Stimulated activated CD8-positive, alpha-beta memory T cell treated with anti-CD3 and anti-CD28 coated beads, Interleukin-2, amount 100 ng/mL, for 48 hours (primary cell): ENCODE measurements around the gene REEP1.

Experiments used
- DNase-seq, 2 donors: peaks; one replicate each; pipeline ENCODE4 v3.0.0-alpha.2; 2020; ENCODE audit warnings: low read depth in 2 of 2

The REEP1 gene

DNA sequence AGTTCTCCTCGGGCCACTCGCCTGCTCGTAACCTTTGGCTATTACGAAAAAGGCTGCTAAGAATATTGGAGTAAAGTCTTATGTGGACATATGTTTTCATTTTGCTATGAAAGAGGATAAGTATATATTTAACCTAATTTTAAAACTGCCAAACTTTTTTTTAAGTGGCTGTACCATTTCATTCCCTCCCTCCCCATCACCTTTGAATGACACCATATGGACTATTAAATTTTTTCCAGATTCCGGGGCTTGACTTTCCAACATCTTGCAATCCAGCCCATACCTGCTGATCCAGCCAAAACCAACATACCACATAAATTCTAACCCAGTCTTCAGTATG is 31.5 kb downstream of the REEP1 start:
- no peak for DNase-seq

DNA sequence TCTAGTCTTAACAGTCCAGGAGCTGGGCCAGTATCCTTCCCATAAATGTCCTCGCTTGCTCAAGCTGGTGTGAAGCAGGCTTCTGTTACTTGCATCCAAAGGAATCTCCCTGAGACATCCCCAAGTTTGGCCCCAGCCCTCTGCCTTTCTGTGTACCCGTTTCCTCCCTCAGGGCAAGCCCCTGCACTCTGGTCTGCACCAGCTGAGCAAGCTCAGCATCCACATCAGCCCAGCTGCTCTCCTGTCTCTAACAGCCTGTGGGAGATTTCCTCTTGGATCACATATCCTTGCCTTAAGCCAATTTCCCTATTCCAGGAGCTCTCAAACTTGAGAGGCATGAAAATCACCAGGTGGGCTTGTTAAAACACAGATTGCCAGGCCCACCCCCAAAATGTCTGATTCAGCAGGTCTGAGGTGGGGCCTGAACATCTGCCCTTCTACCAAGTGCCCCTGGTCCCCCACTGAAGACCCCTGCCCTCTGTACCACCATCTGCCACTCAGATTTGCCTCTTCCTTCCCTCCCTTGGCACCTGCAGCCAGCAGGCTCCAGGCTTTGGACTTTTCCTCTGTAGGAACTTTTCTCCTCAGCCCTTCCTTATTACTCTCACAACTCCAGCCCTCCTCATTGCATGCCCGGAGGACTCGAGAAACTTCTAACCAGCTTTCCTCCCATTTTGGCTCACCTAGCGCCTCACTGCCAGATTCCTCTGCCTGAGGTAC is 32.1 kb downstream of the REEP1 start:
- no peak for DNase-seq

DNA sequence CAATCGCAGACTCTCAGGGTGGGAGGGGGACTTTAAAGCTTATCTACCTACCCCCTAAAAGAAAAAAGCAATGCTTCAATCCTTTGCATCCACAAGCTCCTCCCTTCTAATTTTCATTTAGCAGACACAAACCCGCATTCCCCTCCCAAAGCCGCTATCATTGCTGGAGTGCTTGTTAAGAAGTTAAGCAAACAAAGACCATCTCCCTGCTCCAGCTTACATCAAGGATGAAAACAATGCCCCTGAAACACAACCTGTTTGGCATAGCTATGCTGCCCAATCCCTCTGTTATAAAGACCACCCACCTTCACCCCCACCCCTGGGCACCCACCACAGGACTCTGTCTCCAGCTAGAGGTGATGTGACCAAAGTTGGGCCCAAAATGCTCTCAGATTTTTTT is 33.0 kb downstream of the REEP1 start:
- DNase-seq = no peak

DNA sequence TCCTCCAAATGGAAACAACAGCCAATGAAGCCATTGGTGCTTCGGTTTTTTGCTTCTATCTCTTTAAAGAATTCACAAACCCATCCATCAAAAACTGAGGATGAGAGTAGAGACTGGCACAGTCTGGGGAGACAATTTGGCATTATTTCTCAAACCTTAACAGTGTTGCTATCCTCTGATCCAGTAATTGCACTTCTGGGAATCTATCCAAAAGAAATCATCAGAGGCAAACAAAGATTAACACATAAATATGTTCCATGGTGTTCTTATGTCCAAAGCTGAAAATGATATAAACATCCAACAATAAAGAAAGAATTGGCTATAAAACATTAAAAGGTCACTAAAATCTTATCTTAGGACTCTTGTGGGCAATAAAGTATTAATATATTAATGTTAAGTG is 35.1 kb downstream of the REEP1 start:
- no peak for DNase-seq

DNA sequence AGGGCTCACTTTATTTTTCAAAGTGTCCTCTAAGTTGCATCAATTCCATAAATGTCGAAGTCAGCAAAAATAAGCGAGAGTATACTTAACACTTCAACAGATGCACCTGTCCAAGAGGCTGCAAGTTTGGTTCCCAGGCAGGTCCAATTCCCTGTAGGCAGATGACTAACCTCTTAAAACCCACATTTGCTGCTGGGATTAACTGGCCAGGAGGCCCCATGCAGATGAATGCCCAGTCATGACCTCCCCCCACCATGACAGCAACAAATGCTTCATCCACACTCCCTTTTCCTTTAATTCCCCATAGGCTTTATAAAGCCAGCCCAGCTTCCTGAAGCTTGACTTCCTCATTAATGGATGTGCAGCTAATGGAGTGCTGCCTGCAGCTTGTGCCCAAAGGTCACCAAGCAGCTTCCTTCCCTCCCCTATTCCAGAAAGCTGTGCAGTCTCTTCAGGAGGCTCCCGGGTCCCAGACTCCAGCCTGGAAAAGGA is 35.7 kb downstream of the REEP1 start:
- DNase-seq = no peak

DNA sequence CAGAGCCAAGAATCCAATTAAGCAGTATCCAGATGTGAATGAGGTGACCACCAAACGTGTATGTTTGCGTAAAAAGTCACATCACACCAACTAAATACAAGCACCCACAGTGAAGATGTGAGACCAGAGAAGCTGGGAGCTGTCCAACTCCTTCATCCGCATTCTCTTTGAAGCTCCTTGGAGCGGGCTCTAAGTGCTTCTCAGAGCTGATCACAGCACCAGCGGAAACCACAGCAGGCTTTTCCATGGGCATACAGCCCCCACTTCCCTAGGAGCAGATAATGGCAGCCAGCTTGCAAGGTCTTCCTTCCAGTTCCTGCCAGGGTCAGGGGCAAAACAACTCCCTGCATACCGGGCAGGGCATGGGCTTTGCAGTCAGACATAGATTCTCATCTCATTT is 36.4 kb downstream of the REEP1 start:
- DNase-seq = no peak

DNA sequence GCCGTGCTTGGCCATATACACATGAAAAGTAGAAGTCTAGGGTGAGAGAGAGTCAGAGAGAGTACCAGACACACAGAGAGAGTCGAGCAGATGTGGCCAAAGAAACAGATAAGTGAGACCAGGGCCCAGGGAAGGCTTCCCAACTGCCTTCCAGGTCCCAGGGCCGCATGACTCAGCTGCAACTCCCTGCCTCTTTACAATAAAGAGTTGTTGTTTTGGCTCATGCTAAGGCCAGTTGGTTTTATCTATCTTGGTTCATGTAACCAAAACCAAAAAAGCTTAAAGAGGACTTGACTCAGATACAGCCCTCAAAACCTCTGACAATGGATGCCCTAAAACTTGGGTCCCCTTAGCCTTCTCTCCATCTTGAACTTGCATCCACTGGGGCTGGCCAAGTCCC is 36.9 kb downstream of the REEP1 start:
- DNase-seq = no peak

DNA sequence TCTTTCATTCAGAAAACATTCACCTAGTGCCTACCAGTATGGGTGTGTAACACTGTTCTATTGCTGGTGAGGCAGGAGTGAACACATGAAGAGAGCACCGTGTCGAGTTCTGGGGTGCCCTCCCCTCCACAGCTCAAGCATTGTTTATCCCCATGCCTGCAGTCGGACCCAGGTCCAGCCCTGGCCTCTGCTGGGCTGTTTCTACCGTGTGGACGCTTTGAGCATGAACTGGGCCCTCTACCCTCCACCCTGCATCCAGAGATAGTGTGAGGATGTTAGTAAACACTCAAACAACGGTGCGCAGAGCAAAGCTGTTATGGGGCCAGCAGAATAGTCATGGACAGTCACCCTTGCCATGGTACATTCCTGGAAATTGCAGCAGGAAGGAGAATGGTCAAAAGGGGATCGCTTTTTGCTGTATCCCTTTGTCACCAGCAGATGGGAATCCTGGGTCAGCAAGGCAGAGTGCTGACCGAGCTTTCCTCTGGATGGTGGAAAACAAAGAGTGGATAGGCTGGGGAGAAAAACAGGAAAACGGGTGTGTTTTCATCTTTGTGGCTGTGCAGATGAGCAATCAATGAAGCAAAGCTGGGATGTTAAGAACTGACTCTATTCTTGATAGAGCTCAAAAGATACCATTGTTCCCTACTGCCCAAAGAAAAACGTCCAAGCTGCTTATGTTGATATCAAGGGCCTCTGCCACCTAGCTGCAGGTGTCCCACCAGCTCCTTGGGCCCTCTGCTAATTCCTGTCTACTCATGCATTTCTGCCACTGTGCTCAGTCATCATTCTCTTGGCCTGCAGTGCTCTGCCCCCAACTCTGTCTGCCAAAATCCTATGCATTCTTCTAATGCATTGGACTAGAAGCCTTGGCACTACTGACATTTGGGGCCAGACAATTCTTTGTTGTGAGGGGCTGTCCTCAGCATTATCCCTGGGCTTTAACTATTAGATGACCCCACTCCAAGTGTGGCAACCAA is 38.7 kb downstream of the REEP1 start:
- no peak for DNase-seq

DNA sequence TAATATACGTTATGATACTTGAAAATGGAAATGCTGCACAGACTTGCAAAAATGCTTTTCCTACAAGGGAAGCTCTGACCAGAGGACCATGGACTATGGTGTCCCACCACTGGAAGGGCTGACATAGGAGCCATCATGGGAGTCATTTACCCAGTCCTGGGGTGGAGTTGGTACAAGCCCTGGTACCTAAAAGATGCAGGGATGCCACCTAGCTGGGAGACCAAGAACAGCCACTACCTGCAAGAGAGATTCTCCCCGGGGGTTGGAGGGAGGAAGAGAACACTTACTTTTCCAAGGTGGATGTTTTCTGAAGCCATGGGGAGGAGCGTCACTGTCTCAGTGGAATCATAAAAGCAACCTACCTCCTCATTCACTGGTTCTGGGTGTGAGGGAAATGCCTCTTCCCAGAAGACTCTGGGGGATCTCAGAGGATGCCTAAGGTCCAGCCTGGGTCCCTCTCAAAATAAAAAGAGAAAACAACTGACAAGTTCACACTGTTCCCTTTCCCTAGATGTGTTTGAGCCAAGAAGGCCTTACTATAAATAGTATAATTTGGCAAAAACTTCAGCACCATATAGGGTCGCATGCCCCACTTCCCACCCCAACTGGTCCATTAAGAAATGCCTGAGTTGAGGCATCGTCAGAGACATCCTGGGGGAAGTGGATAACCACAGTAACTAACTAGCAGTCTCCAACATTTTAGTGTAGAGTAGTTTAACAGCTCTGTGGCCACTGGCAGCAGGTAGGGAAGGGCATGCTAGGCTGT is 39.9 kb downstream of the REEP1 start:
- no peak for DNase-seq

DNA sequence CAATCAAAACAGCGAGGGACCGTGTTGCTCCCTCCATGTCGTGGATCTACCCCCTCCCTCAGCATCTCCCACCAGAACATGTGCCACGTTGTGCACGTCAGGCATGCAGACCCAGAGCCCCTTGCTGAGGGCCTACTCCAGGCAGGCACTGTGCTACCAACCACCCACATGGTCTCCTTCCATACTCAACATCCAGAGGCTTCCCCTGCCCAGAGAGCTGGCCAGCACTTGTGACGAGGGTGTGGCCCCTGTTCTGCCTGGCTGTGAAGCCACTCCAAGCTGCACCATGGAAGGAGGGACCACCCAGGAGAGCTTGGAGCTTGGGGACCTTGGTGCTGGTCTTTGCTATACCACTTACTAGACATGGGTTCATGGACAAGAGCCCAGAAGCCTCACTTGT is 40.5 kb downstream of the REEP1 start:
- no peak for DNase-seq

DNA sequence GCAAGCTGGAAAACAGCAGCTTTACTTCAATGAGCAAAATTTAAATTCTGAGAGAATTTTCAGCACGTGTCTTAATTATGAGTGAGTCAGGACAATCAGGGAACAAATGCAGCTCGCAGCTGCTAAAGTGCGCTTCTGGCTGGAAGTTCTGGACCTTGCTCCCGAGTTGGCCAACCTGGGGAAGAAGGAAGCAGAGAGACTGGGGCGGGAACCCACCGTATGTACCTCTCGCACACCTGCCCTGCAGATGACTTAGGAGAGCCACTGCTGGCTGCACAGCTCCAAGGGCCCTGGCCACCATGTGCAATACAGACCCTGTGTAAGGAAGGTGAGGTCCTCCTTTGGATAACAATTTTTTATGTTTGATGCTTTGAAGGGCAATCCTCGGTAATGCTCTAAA is 42.4 kb downstream of the REEP1 start:
- DNase-seq = no peak

DNA sequence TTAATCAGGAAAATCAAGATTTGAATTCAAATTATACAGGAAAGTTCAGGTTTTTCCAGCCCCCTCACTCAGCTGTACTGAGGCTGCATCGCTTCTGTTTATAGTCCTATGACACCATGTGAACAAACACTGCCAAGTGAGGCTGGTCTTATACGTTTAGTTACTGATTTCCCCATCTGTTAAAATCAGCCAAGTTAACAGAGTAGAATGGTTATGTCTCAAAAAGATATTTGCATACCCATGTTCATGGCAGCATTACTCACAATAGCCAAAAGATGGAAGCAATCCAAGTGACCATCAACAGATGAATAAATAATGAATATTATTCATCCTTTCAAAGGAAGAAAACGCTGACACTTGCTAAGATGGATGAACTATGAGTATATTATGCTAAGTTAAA is 43.8 kb downstream of the REEP1 start:
- DNase-seq = no peak

DNA sequence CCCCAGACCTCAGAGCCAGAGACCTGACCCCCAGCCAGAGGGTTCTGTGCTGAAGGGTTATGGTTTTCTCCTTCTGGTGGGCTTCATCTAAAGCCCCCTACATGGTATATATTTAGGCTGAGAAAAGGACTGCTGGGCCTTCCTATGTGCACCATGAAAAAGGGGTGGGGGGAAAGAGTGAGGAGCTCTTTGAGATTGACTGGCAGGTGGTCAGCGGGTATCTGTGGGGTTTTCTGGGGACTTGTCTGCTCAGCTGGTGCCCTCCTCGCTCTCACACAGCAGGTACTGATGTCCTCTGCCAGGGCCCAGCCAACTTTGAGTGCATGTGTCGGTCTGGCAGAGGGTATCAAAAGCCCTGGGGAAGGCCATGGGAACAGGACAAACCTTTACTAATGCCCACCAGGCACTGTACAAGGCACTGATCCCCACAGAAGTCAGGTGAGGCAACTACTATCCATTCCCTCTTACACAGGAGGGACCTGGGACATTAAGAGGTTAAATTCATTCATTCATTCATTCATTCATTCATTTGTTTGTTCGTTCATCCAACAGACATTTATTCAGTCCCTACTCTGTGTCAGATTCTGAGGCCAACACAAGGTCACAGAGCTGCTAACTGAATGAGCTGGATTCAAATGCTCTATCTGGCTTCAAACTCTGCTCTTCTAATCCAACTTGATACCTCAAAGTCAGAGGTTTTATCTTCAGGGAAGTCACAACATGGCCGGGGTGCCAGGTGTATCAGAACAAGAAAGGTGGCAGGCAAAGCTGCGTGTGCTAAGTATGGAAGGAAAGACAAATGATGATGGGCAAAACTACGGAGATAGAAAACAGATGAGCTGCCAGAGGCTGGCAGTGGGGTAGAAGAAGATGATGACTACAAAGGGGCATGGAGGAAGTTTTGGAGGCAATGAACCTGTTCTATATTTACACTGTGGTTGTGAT is 44.6 kb downstream of the REEP1 start:
- no peak for DNase-seq

DNA sequence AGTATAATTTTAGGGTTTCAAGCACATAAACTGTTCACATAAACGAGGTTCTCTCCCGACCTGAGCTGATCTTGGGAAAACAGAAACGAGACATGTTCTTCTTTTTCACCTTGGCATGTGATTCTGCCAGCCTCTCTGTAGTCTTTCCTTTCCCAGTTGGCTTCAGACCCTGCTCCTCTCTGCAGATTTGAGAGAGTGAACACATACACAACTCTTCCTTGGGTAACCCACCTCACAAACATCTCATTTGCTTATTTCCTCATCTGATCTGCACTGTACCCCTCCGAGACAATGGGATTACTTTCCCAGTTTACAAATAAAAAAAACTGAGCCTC is 46.1 kb downstream of the REEP1 start:
- no peak for DNase-seq

DNA sequence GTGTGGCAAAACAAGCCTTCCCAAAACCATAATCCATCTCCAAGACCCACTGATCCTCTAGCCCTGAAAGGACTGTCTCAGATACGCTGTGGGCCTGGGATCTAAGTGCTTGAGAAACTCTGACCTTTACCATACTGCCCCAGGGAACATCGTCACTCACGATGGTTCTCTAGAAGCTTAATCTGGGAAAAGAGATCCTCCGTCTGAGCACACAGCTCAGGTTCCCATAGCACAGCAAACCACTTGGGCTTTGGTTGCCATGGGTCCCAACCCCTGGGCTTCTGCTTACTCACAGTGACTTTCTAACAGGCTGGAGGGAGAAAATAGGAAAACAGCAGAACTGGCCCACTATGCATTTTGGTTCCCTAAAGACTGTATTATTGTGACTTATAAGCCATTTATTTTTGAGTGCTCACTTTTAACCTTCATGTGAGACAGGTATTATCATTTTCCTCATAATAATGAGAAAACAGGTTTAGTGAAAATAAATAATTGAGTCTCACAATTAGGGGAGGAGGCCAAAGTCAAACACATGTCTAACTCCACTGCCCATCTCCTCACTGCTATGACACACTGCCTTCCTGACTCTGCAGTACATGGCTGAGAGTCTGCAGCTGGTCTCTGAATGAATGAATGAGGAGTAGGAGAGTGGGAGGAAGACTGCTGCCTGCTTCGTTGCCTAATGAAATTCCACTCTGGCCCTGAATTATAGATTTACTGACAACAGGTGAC is 46.7 kb downstream of the REEP1 start:
- no peak for DNase-seq

DNA sequence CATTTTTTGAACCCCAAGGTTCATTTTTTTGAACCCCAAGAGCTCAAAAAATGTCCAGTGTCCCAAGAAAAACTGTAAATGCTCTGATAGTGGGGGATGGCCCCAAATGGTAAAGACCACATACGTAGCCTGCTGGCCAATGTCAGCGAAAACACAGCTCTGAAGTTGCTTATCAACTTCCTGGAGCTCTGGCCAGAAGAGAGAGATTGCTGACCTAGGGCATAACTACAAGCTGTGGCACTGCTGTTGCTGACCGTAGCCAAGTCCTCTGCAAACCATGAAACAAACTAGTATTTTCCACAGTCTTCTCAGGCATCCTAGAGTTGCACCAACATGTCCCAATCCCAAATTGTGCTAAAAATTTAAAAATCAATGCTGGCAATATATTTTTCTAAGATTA is 50.9 kb downstream of the REEP1 start:
- no peak for DNase-seq

DNA sequence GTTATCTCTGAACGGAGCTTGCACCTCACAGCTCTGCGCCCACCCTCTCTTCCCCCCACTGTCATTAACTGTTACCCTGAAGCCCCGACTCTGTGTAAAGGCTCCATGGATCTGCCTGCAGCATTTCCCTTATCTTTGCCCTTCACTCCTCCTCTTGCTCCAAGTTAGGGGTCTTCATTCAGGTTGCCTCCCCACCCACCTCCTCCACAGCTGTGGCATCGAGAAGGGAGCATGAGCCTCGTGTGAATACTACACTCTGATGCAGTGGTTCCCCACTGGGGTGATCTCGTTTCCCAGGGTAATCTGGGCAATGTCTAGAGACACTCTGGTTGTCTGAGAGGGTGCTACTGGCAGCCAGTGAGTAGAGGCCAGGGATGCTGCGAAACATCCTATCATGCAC is 51.4 kb downstream of the REEP1 start:
- DNase-seq = no peak

DNA sequence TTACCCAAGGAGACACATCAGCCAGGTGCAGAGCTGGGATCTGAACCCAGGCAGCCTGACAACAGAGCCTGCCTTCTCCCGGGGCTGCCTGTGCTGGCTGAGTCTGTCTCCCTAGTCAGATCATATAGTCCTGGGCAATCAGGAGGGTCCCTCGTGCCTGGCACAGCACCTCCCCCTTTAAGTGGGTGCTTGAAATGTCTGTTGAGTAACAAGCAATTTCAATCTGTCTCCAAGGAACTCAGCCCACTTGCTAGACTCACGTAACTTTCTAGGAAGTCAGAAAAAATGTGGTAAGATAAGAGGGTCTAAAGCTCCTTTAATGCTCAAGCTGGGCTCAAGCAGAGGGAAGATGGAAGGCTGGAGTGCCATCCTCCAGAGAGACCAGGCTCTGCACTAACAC is 51.9 kb downstream of the REEP1 start:
- DNase-seq = no peak

DNA sequence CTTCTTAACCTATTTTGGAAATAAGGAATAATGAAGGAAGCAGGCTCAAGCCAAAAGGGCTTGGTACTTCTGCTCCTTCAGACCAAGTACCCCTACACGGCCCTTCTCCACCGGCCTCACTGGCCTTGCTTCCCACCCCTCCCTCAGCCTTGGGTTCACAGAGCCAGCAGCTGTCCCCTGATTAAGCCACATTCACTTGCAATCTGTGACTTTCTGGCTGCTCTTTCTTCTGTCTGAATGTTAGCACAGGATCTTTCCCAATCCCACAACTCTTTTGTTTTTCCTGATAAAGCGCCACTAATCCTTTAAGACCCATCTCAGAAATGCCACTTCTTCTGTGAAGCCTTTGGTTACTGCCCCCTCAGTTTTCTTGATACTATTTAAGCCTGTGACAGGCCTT is 52.4 kb downstream of the REEP1 start:
- DNase-seq = no peak

DNA sequence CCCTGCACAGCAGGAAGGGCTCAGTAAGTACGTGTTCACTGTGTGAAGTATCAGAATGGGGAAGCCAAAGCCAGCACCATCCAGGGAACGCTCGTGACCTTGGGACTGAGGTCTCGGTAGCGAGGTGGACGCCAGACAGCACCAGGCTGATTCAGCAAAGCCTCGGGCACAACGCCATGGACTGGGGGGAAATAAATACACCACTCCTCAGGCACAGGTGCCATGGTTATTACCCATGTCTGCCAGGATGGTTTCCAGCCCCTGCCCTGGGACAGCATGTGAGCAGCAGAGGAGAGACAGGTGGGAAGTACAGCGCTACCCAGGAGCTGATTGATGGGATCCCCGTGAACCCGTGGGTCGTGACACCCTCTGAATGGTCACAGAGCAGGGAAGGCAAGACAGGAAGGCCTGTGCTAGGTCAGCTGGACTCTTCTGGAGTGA is 53.0 kb downstream of the REEP1 start:
- no peak for DNase-seq
